Liver (tissue), 9 donors: ENCODE measurements around the gene NXPE4. TPM values are rescaled to one million over a fixed set of nuclear protein-coding genes. Genes with fewer than 3 reads are reported as not detected.

Experiments used
- DNase-seq: peaks from one replicate; pipeline ENCODE4 v3.0.0-alpha.2; 2017; ENCODE audit warnings: low spot score
- H3K27ac ChIP-seq, 2 donors: one replicate each; pipeline ENCODE4 v1.7.0; 2013; ENCODE audit warnings: inconsistent platforms in 2 of 2, low read length in 2 of 2, control low read depth in 1 of 2, low read depth in 1 of 2, mild to moderate bottlenecking in 1 of 2
- H3K27me3 ChIP-seq, 4 donors: one replicate each; pipeline versions ENCODE4 v1.6.1 to v1.7.0; 2013; ENCODE audit warnings: low read length in 3 of 4, inconsistent platforms in 1 of 4, mild to moderate bottlenecking in 1 of 4, moderate library complexity in 1 of 4; ENCODE audit not compliant: control insufficient read depth in 4 of 4, insufficient read depth in 4 of 4
- H3K36me3 ChIP-seq, 4 donors: one replicate each; pipeline versions ENCODE4 v1.6.1 to v1.7.0; 2013; ENCODE audit warnings: low read length in 3 of 4, mild to moderate bottlenecking in 3 of 4, low read depth in 1 of 4, moderate library complexity in 1 of 4; ENCODE audit not compliant: control insufficient read depth in 4 of 4, insufficient read depth in 3 of 4
- H3K4me1 ChIP-seq, 4 donors: one replicate each; pipeline versions ENCODE4 v1.6.1 to v1.7.0; 2013; ENCODE audit warnings: low read length in 3 of 4, mild to moderate bottlenecking in 3 of 4, moderate library complexity in 1 of 4; ENCODE audit not compliant: control insufficient read depth in 4 of 4, insufficient read depth in 4 of 4
- H3K4me3 ChIP-seq, 3 donors: one replicate each; pipeline versions ENCODE4 v1.6.1 to v1.7.0; 2013; ENCODE audit warnings: low read length in 3 of 3, control low read depth in 1 of 3, low read depth in 1 of 3, mild to moderate bottlenecking in 1 of 3
- H3K9ac ChIP-seq, 2 donors: one replicate each; pipeline ENCODE4 v1.7.0; 2013; ENCODE audit warnings: low read length in 2 of 2, mild to moderate bottlenecking in 2 of 2, moderate library complexity in 2 of 2, control low read depth in 1 of 2, low read depth in 1 of 2
- H3K9me3 ChIP-seq, 4 donors: one replicate each; pipeline versions ENCODE4 v1.6.1 to v1.7.0; 2013; ENCODE audit warnings: low read length in 3 of 4; ENCODE audit not compliant: control insufficient read depth in 4 of 4
- EGR1 ChIP-seq, 2 donors: IDR thresholded peaks; 2 replicates each; pipeline ENCODE4 v1.6.1; 2016 to 2018; ENCODE audit warnings: antibody characterized with exemption in 2 of 2, low read depth in 2 of 2
- FOXA1 ChIP-seq: IDR thresholded peaks from 2 replicates; pipeline ENCODE4 v1.6.1; 2016; ENCODE audit warnings: antibody characterized with exemption
- FOXA2 ChIP-seq: IDR thresholded peaks from 2 replicates; pipeline ENCODE4 v1.6.1; 2016; ENCODE audit warnings: antibody characterized with exemption
- HNF4G ChIP-seq: IDR thresholded peaks from 2 replicates; pipeline ENCODE4 v1.6.1; 2016; ENCODE audit warnings: antibody characterized with exemption
- MAX ChIP-seq: IDR thresholded peaks from 2 replicates; pipeline ENCODE4 v1.6.1; 2016; ENCODE audit warnings: antibody characterized with exemption
- SP1 ChIP-seq: IDR thresholded peaks from 2 replicates; pipeline ENCODE4 v1.6.1; 2018; ENCODE audit warnings: antibody characterized with exemption, mild to moderate bottlenecking
- TAF1 ChIP-seq: conservative IDR thresholded peaks from 2 replicates; pipeline ENCODE4 v1.6.1; 2016; ENCODE audit warnings: antibody characterized with exemption, mild to moderate bottlenecking
- YY1 ChIP-seq: IDR thresholded peaks from 2 replicates; pipeline ENCODE4 v1.6.1; 2016; ENCODE audit warnings: antibody characterized with exemption, mild to moderate bottlenecking
- ZBTB33 ChIP-seq: IDR thresholded peaks from 2 replicates; pipeline ENCODE4 v1.6.1; 2016; ENCODE audit warnings: antibody characterized with exemption
- WGBS: extraction: QIAGEN DNeasy Blood & Tissue Kit; methylation state at CpG from one replicate; pipeline ENCODE4 v1.1.7; 2013; 5-methylcytosine and 5-hydroxymethylcytosine counted together
- polyA plus RNA-seq, 2 donors: library from polyadenylated mRNA; stranded (reverse) in 1 of 2; unstranded in 1 of 2; fragments of 200-250 nt in 1 of 2; fragments of >200 nt in 1 of 2; fragmentation: Nextera tagmentation in 1 of 2; extraction: Ambion mirVana in 1 of 2; gene quantifications; one replicate each; pipeline versions ENCODE4 v1.2.1 to v1.2.3, GENCODE V29; 2013 to 2015
- total RNA-seq, 2 donors: library from RNA; depleted of rRNA; stranded (reverse); fragments of >200 nt; gene quantifications; one replicate each; pipeline ENCODE4 v1.2.3, GENCODE V29; 2014
- donor health status: healthy.
- donor health status: healthy.
- donor health status: healthy.
- donor health status: healthy.
- donor health status: healthy.

NXPE4 gene
- total and polyA plus RNA-seq, 4 donors, result not detected

- no peak for DNase-seq
- peaks cover 0 to 4% (median 3%) of the 10 kb centered on the region in 4 donors for H3K9me3 ChIP-seq
- WGBS, result 82% methylated on average over 10 of the region's 10 CpGs
- no peaks in the 10 kb centered on the region for H3K36me3 ChIP-seq
- H3K9ac ChIP-seq, result no peak overlapping the region
- H3K4me1 ChIP-seq, result no peaks in the 10 kb centered on the region
- no peak overlapping the region for H3K4me3 ChIP-seq
- H3K27ac ChIP-seq, result no peak overlapping the region
- no peaks in the 10 kb centered on the region for H3K27me3 ChIP-seq
- TF ChIP-seq TAF1 (no peak), ZBTB33 (no peak), YY1 (no peak), FOXA2 (no peak), EGR1 (IDR thresholded peaks at IDR 0.05; ENCODE audit: low read depth in 2 of 2) (no peak), FOXA1 (no peak)
These were observed 24.1 kb upstream of the NXPE4 start for GRCh38 chr11:114619659-114620173.

- DNase-seq, result peak; percentile 3
- 94% methylated on average over 5 of the region's 5 CpGs for WGBS
- no peaks in the 10 kb centered on the region for H3K36me3 ChIP-seq
- no peak overlapping the region for H3K27ac ChIP-seq
- H3K27me3 ChIP-seq, result no peaks in the 10 kb centered on the region
- no peak overlapping the region for H3K9ac ChIP-seq
- H3K4me1 ChIP-seq, result no peaks in the 10 kb centered on the region
- H3K4me3 ChIP-seq, result no peak overlapping the region
- TF ChIP-seq YY1 (no peak), SP1 (no peak), EGR1 (IDR thresholded peaks at IDR 0.05; ENCODE audit: low read depth in 2 of 2) (no peak)
- peaks cover 0 to 2% (median under 1%) of the 10 kb centered on the region in 4 donors for H3K9me3 ChIP-seq
These were observed 22.6 kb upstream of the NXPE4 start for GRCh38 chr11:114618139-114618538.

- Histone ChIP-seq H3K9ac (no peak overlapping the region), H3K36me3 (no peaks in the 10 kb centered on the region), H3K27ac (no peak overlapping the region), H3K4me3 (no peak overlapping the region), H3K27me3 (no peaks in the 10 kb centered on the region), H3K4me1 (no peaks in the 10 kb centered on the region), H3K9me3 (peaks cover 0 to 2% (median 0%) of the 10 kb centered on the region in 4 donors)
- 90% methylated on average over 29 of the region's 29 CpGs for WGBS
- DNase-seq, result peak; percentile 9
- TF ChIP-seq FOXA2, result no peak
- TF ChIP-seq MAX, result no peak
These were observed 21.9 kb upstream of the NXPE4 start for GRCh38 chr11:114617157-114618124.

GRCh38 chr11:114616516-114616915 lies 20.9 kb upstream of the NXPE4 start:
- Histone ChIP-seq H3K4me1 (no peaks in the 10 kb centered on the region), H3K9ac (no peak overlapping the region), H3K27ac (no peak overlapping the region), H3K36me3 (no peaks in the 10 kb centered on the region), H3K9me3 (peaks cover 0 to 2% (median 0%) of the 10 kb centered on the region in 4 donors), H3K27me3 (no peaks in the 10 kb centered on the region), H3K4me3 (no peak overlapping the region)
- WGBS, result 90% methylated on average over 8 of the region's 8 CpGs
- TF ChIP-seq FOXA2, result no peak
- no peak for TF ChIP-seq HNF4G
- TF ChIP-seq EGR1 (IDR thresholded peaks at IDR 0.05; ENCODE audit: low read depth in 2 of 2), result no peak
- no peak for TF ChIP-seq MAX
- no peak for DNase-seq
